HepG2 (cell line): ENCODE measurements around the gene TOP2A. TPM values are rescaled to one million over a fixed set of nuclear protein-coding genes. Genes with fewer than 3 reads are reported as not detected.

Experiments used
- ATF5 ChIP-seq: sonication (generic); formaldehyde crosslinking; IDR thresholded peaks from 2 replicates; pipeline ENCODE4 v1.4.0; 2020; ENCODE audit warnings: mild to moderate bottlenecking, low read depth, missing genetic modification reagents
- CERS6 ChIP-seq: sonication (generic); formaldehyde crosslinking; IDR thresholded peaks from 2 replicates; pipeline ENCODE4 v1.5.0; 2020; ENCODE audit warnings: missing genetic modification reagents
- HDAC2 ChIP-seq: sonication (generic); formaldehyde crosslinking; IDR thresholded peaks from 2 replicates; pipeline ENCODE4 v1.4.0; 2020; ENCODE audit warnings: missing genetic modification reagents
- HIC2 ChIP-seq: sonication (generic); formaldehyde crosslinking; IDR thresholded peaks from 2 replicates; pipeline ENCODE4 v1.9.0; 2022; ENCODE audit warnings: low read depth, missing genetic modification reagents
- HOXA3 ChIP-seq: sonication (generic); formaldehyde crosslinking; IDR thresholded peaks from 2 replicates; pipeline ENCODE4 v1.5.0; 2020; ENCODE audit warnings: missing genetic modification reagents
- HOXA5 ChIP-seq: sonication (generic); formaldehyde crosslinking; IDR thresholded peaks from 2 replicates; pipeline ENCODE4 v1.4.0; 2020; ENCODE audit warnings: missing genetic modification reagents
- IRF9 ChIP-seq: sonication (generic); formaldehyde crosslinking; IDR thresholded peaks from 2 replicates; pipeline ENCODE4 v1.8.0; 2022; ENCODE audit warnings: missing genetic modification reagents, mild to moderate bottlenecking, borderline replicate concordance
- NR2F1 ChIP-seq, 2 experiments: fragments of 450-650 bp in 1 of 2; formaldehyde crosslinking in 1 of 2; IDR thresholded peaks; 2 replicates each; pipeline versions ENCODE4 v1.5.0 to v1.6.1; 2016 to 2020; ENCODE audit warnings: mild to moderate bottlenecking in 1 of 2, missing compliant biosample characterization in 1 of 2, missing genetic modification reagents in 1 of 2, moderate library complexity in 1 of 2
- POGZ ChIP-seq: sonication (generic); formaldehyde crosslinking; IDR thresholded peaks from 2 replicates; pipeline ENCODE4 v1.4.0; 2020; ENCODE audit warnings: mild to moderate bottlenecking, missing genetic modification reagents
- POLR2G ChIP-seq: fragments of 200-400 bp; formaldehyde crosslinking; IDR thresholded peaks from 2 replicates; pipeline ENCODE4 v1.6.1; 2018; ENCODE audit warnings: mild to moderate bottlenecking, low read depth, low read length, moderate library complexity
- RFX1 ChIP-seq: fragments of 450-650 bp; IDR thresholded peaks from 2 replicates; pipeline ENCODE4 v1.6.1; 2017
- RNF2 ChIP-seq: fragments of 450-650 bp; conservative IDR thresholded peaks from 2 replicates; pipeline ENCODE4 v1.6.1; 2016; ENCODE audit warnings: low read depth
- ZBTB34 ChIP-seq: sonication (generic); formaldehyde crosslinking; IDR thresholded peaks from 2 replicates; pipeline ENCODE4 v1.8.0; 2022; ENCODE audit warnings: mild to moderate bottlenecking, missing genetic modification reagents
- ZNF256 ChIP-seq: sonication (generic); formaldehyde crosslinking; conservative IDR thresholded peaks from 2 replicates; pipeline ENCODE4 v1.4.0; 2020; ENCODE audit warnings: missing genetic modification reagents
- ZNF484 ChIP-seq: sonication (generic); formaldehyde crosslinking; IDR thresholded peaks from 2 replicates; pipeline ENCODE4 v1.5.1; 2020; ENCODE audit warnings: mild to moderate bottlenecking, low read depth, missing genetic modification reagents, borderline replicate concordance
- ZNF850 ChIP-seq: sonication (generic); formaldehyde crosslinking; conservative IDR thresholded peaks from 2 replicates; pipeline ENCODE4 v1.9.0; 2021; ENCODE audit warnings: mild to moderate bottlenecking, missing genetic modification reagents
- ZSCAN12 ChIP-seq: sonication (generic); formaldehyde crosslinking; IDR thresholded peaks from 2 replicates; pipeline ENCODE4 v1.9.0; 2021; ENCODE audit warnings: mild to moderate bottlenecking, missing genetic modification reagents
- polyA plus RNA-seq, 8 experiments: library from polyadenylated mRNA; depleted of rRNA in 3 of 8; stranded (reverse) in 7 of 8; unstranded in 1 of 8; fragments of >200 nt; fragmentation: Illumina TruSeq in 4 of 8; extraction: Trizol in 4 of 8; gene quantifications; 2 replicates each; pipeline versions ENCODE4 v1.2.1 to v1.2.3, GENCODE V29; 2011 to 2016; ENCODE audit warnings: low read depth in 4 of 8, missing spikeins in 1 of 8, mixed read lengths in 1 of 8; ENCODE audit not compliant: insufficient read depth in 1 of 8
- total RNA-seq, 5 experiments: library from RNA; depleted of rRNA; stranded (reverse); fragments of >200 nt; fragmentation: Illumina TruSeq; extraction: Trizol; gene quantifications; 2 replicates each; pipeline ENCODE4 v1.2.3, GENCODE V29; 2016; ENCODE audit warnings: low read depth in 1 of 5

Gene TOP2A
- total and polyA plus RNA-seq, 2 of the 13 experiments (the other 11 are each of a cell fraction or from before 2014, with no cell fraction given) = 108 to 327 TPM

GRCh38 chr17:40345161-40345993, 72.3 kb downstream of the TOP2A start (continued):
- TF ChIP-seq CERS6 (no peak), ZNF256 (CRISPR knock-in tag) (no peak), IRF9 (peak; percentile 81; the same call in 1 of the 2 replicates), ZBTB34 (0 out of 2 replicates have a peak, but pooled peaks have one; percentile 40), ATF5 (CRISPR knock-in tag) (peak; percentile 47; the same call in 1 of the 2 replicates), ZNF484 (CRISPR knock-in tag) (no peak), ZNF850 (CRISPR knock-in tag) (0 out of 2 replicates have a peak, but pooled peaks have one; percentile 8), HIC2 (peak; percentile 89), ZSCAN12 (CRISPR knock-in tag) (0 out of 2 replicates have a peak, but pooled peaks have one; percentile 22), POLR2G (0 out of 2 replicates have a peak, but pooled peaks have one; percentile 63), NR2F1 (CRISPR knock-in tag; IDR thresholded peaks at IDR 0.05) (no peak), RNF2 (no peak), HDAC2 (CRISPR knock-in tag) (peak; percentile 45; the same call in 1 of the 2 replicates), RFX1 (no peak), HOXA5 (CRISPR knock-in tag) (no peak), POGZ (CRISPR knock-in tag) (peak; percentile 36), HOXA3 (CRISPR knock-in tag) (peak; percentile 69; the same call in 1 of the 2 replicates)
